Suppressor macrophage treated with lipopolysaccharide for 1 hour (primary cell): ENCODE results near the gene BACH2.

Source experiments
- DNase-seq, 3 donors: peaks; one replicate each; pipeline ENCODE4 v3.0.0-alpha.2; 2020 to 2022

BACH2 gene

DNA sequence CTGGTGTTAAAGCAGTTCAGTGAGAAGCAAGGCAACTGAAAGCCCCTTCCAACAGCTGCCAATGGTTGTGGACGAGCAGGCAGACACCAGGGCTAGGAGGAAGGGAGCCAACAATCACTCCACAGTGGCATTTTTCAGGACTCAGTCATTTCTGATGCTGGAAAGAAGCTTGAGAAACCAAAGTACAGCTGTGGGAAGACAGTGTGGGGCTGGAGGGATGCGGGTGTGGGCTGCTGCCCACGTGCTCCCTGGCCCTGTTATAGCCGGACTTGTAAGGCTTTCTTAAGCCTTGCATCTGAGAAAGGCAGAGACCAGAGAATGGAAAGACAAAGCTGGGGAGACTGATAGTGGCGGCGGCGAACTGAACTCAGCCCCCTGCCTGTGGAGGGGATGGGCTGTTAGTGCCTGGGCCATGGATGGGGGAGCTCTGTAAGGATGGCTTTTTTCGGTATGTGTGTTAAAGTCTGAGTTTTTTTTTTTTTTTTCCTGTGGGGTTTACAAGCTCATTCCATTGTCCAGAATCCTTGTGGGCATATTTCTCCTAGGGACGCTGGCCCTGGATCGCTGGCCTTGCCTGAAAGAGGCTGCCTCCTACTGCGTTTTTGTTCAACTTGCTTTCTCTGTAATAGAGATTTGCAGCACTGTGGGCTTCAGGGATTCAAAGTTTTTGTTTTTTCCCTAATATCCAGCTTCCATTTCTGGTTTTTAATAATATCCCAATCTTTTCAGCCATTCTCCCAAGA lies 310.7 kb downstream of the BACH2 start:
- DNase-seq: no peak

- no peak for DNase-seq
Observed at GRCh38 chr6:89984926-89985750, 311.5 kb downstream of the BACH2 start.

DNA sequence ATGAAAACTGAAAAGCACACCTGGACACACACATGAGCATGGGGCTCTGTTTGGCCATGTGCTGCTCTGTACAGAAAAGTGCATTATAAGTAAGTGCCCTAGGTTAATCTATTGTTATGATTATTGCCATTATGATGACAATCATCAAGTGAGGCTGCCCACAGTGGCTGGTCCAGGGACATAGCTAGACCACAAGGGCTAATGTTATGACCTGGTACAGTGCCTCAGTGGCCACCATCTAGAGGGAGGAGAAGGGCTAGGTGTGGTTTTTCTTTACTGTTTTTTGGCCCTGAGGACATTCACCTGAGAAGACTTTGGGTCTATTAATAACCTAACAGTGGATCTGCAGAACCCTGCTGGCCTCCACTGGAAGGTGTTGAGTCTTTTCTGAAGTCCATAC lies 316.3 kb downstream of the BACH2 start:
- DNase-seq: no peak

- DNase-seq: no peak
Observed at GRCh38 chr6:89979481-89980119, 317.0 kb downstream of the BACH2 start.

GRCh38 chr6:89978749-89979145 lies 317.9 kb downstream of the BACH2 start:
- DNase-seq: no peak

- no peak for DNase-seq
Observed at GRCh38 chr6:89977808-89978748, 318.6 kb downstream of the BACH2 start.

GRCh38 chr6:89976694-89977020 lies 320.0 kb downstream of the BACH2 start:
- DNase-seq: no peak

GRCh38 chr6:89975991-89976693 lies 320.5 kb downstream of the BACH2 start:
- no peak for DNase-seq

DNA sequence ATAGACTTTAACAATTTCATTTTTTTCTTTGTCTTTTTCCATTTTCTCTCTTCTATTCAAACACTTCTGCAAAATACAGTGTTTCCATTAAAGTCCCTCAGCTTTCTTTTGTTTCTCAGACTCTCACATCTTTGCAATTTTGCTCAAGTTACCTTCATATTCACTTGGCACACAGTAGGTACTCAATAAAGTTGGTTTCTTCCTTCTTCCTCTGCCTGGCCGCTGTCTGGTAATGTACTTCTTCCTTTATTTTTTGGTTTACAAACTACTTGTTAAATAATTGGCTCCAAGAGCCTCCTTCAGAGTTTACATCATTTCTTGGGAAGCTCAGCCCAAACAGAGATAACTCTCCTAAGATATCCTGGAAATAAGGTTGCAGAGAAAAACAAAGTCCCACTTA lies 321.3 kb downstream of the BACH2 start:
- DNase-seq: no peak

DNA sequence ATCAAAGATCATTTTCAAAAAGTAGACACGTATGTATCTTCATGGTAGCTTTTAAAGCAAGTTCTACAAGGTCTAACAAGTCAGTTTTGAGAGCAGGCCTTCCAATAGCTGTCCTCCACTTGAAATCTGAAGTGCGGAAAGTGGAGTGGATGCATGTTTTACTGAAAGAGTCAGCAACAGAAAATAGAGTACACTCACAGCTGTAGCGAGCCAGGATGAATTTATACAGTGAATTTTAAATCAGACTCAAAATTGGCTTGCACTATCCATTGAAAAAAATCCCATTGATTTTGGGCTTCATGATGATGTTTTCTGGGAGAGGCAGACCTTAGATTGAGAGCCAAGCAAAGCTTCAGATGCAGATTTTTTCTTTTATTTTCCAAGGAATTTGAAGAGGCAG lies 321.8 kb downstream of the BACH2 start:
- DNase-seq: no peak

- DNase-seq: no peak
Observed at GRCh38 chr6:89972025-89972381, 324.6 kb downstream of the BACH2 start.

DNA sequence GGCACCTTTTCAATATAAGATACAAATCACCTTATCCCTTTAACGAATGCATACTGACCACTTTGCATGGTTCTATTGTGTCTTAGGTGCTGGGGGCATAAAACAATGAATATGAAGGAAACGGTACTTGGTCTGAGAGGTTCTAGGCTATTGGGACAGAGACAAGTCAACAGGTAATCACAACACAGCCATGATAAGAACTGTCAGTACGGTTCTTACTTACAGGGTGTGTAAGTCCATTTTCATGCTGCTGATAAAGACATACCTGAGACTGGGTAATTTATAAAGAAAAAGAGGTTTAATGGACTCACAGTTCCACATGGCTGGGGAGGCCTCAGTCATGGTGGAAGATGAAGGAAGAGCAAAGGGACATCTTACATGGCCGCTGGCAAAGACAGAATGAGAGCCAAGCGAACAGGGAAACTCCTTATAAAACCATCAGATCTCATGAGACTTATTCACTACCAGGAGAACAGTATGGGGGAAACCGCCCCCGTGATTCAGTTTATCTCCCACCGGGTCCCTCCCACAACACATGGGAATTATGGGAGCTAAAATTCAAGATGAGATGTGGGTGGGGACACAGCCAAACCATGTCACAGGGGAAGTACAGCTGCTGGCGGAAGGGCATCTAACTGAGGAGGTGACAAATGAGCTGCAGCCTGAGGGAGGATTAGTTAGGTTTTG lies 325.2 kb downstream of the BACH2 start:
- peak; percentile 32 to 56 (median 48) for DNase-seq

GRCh38 chr6:89970609-89971337 lies 325.9 kb downstream of the BACH2 start:
- peak; percentile 71 to 77 (median 74) for DNase-seq

DNA sequence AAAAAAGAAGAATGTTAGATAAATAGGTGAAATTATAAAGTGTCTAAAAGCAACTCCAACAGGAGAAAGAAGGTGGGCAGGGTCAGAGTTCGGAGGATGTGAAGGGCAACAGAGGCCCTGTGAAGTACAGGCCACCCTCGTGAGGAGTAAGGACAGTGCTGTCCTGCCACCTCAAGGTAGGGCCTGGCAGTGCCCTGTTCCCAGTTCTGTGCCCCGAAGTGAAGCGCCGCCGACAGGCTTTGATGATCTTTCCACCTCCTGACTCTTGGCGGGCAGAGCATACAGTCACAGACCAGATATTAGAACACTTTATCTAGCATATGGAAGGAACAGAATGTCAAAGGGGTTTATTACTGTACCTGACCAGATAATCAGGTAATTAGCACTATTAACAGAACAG lies 326.6 kb downstream of the BACH2 start:
- DNase-seq: no peak

- no peak for DNase-seq
Observed at GRCh38 chr6:89966913-89967312, 329.7 kb downstream of the BACH2 start.

DNA sequence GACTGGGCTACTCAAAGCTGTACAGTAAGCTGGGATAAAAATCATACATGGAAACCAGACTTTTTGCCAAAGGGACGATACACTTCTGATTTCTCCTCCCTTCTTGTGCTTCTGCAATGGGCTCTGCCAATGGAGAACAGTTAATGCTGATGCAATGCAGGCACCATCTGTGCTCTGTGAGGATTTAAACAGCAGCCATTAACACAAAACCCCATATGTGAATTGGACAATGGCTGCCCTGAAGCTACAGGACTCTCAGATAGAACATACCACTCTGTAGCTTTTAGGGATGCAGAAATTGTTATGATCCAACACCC lies 330.5 kb downstream of the BACH2 start:
- peak in 1 of 3 donors; percentile 35 for DNase-seq

DNA sequence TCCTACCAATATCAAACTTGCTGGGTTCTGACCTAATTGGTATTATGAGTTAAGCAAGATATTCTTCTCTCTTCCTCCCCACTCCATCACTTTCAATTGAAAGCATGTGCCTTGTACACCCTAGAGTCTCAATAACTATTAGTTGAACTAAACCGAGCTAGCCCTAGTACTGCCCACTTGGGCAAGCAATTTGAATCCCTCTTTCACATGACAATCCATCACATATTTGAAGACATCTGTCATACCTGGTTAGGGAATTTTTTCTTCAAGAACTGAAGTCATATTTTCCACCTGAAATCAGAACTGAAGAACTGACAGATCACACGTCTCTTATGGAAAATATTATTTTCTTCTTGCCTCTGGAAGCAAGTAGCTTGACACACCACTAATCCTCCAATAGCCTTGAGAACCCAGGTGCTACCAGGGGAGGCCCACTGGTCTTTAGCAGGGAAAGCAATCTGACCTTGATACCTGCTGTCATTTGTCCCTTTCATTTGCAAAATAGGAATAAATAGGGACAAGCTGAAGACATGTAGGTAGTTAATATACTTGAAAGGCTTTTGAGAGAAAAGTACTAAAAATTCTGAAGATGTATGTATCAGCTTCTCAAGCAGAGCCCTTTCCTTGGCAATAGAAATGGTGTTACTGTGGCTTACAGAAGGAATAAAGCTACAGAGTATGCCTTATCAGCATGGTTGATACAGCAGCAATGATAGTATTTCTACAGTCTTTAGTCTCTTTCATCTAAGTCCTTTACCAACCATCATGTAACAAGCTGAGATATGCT lies 331.0 kb downstream of the BACH2 start:
- no peak for DNase-seq

- peak; percentile 18 to 46 (median 31) for DNase-seq
Observed at GRCh38 chr6:89963391-89963790, 333.3 kb downstream of the BACH2 start.

DNA sequence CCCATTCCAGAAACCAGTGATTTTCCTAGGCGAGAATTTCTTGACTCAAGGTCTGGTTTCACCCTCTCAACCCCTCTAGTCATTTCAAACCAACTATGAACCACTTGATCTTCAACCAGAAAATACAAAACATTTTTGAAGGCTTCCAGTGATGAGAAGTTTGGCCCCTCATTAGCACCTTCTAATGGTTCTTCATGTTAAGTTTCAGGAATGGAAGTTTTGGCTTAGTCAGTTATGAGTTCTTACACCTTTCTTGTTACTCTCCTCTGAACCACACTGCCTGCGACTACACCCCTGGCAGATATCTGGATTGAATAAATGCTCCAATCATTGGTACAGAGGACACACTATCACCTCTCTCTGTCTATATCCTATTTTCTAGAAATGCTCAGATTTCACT lies 335.2 kb downstream of the BACH2 start:
- DNase-seq: no peak

GRCh38 chr6:89959883-89960282 lies 336.8 kb downstream of the BACH2 start:
- no peak for DNase-seq
